Amniotic stem cell (primary cell): ENCODE data around the gene AHNAK.
"Not testable (repeated sequence)": the region's sequence is repeated elsewhere in the genome, so short reads cannot be mapped to it uniquely, and the experiment has no call there.

Experiments
- DNase-seq: peaks from one replicate; lab custom pipeline; 2025; lab: John Stamatoyannopoulos, UW

The AHNAK gene, protein sequence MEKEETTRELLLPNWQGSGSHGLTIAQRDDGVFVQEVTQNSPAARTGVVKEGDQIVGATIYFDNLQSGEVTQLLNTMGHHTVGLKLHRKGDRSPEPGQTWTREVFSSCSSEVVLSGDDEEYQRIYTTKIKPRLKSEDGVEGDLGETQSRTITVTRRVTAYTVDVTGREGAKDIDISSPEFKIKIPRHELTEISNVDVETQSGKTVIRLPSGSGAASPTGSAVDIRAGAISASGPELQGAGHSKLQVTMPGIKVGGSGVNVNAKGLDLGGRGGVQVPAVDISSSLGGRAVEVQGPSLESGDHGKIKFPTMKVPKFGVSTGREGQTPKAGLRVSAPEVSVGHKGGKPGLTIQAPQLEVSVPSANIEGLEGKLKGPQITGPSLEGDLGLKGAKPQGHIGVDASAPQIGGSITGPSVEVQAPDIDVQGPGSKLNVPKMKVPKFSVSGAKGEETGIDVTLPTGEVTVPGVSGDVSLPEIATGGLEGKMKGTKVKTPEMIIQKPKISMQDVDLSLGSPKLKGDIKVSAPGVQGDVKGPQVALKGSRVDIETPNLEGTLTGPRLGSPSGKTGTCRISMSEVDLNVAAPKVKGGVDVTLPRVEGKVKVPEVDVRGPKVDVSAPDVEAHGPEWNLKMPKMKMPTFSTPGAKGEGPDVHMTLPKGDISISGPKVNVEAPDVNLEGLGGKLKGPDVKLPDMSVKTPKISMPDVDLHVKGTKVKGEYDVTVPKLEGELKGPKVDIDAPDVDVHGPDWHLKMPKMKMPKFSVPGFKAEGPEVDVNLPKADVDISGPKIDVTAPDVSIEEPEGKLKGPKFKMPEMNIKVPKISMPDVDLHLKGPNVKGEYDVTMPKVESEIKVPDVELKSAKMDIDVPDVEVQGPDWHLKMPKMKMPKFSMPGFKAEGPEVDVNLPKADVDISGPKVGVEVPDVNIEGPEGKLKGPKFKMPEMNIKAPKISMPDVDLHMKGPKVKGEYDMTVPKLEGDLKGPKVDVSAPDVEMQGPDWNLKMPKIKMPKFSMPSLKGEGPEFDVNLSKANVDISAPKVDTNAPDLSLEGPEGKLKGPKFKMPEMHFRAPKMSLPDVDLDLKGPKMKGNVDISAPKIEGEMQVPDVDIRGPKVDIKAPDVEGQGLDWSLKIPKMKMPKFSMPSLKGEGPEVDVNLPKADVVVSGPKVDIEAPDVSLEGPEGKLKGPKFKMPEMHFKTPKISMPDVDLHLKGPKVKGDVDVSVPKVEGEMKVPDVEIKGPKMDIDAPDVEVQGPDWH (N-terminal part only)

DNA sequence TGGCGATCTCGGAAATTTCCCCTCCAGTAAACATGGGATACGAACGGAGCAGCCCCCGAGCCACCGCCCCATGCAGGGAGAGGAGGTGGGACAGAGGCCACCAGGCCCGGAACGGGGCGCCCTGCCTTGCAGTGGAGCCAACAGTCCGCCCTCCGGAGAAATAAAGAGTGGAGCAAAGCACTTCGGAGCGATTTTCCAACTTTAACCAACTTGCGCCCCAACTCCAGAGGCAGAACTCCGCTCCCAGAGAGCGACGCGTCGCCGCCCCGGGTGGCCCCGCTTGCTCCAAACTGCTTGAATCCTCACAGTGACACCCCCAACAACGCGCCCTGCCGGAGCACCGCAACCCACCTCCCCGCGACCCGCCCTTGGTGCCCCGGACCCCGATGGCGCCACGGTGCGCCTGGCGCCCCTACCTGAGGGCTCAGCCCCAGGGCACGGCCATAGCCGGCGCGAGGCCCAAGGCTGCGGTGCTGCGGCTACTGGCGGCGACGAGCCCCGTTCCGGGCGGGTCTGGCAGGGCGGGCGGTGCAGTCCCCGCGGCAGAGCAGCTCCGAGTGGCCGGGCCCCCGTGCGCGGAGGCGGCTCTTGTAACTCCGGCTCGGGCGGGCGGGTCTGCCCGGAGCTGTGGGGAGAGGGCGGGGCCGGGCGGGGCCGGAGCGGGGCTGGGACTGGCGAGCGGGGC, at the start of gene AHNAK:
AHNAK (minus strand) TSS at position 563 of the 685 bp plus-strand sequence. CDS start 10,708 bp downstream, outside the sequence.
- peak; percentile 53 for DNase-seq

DNA sequence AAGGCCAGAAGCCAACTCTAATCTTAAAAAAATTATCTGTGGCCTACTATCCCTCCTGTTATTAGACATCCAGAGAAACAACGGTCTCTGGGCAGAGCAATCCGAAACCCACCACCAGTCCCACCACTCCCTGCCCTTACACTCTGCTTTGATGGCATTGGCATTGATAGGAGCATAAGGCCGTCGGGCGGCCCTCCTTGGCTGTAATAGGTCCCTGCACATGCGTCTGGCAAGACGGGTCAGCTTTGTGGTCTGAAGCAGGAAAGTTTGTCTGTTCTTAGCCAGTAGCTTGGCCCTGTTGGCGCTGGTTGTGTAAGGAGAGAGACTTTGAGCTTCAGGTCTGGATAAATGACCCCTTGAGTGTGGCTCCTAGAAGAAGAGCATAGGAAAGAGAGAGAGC, 48.5 kb upstream of the AHNAK start:
- DNase-seq, result no peak

GRCh38 chr11:62593434-62594044, 46.9 kb upstream of the AHNAK start:
- DNase-seq, result no peak

DNA sequence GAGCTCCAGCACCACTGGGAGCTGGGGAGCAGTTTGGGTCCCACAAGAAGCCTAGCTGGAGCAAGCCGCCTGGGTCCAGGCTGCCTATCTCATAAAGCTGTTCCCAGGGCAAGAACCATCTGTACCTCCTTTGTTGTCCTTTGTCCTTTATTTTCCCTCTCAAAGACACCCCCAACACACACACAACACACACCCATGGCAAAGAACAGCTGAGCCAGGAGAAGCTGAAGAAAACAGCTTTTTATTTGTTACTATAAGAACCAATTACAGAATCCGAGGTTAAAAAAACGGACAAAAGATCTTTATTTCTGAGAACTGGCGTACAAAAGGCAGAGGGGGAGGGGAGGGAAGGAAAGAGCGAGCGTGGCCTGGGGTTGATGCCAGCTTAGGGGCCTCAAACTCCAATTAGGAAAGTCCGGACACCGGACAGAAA, 46.4 kb upstream of the AHNAK start:
- DNase-seq, result no peak

- no peak for DNase-seq
Observed at GRCh38 chr11:62592146-62592815, 45.7 kb upstream of the AHNAK start.

DNA sequence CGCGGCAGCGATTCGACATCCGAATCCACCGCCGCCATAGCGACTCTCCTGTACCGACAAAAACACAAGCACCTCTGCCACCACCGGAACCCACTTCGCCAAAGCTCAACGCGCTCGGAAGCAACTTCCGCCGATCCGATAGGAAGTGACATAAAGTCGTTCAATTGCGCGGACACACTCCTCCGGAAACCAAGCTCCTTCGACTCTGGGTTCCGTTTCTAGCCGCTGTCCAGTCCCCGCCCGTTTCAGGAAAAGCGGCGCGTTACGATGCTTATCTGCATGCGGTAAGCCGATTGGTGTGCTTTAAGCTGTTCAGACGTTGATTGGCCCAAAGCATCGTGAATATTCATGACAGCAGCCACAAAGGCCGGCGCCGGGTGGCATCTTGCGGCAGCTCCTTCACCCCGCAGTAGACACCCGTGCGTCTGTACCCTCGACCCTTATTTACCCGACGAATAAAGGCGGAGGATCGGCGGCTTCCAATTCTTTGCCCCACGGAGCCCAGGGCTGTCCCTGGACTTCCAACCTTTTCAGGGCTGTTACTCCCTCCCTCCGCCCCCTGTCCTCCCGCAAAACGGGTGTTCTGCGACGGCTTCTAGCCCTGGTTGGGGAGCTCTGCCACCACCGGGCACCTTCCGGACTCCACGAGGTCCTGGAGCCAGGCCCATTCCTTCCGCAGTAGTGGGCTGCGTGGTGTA, 45.0 kb upstream of the AHNAK start, which contains the start of gene TUT1:
TUT1 (minus strand) TSS at position 76 of the 698 bp plus-strand sequence; CDS start at position 38, 38 bp downstream.
- DNase-seq, result peak; percentile 98

DNA sequence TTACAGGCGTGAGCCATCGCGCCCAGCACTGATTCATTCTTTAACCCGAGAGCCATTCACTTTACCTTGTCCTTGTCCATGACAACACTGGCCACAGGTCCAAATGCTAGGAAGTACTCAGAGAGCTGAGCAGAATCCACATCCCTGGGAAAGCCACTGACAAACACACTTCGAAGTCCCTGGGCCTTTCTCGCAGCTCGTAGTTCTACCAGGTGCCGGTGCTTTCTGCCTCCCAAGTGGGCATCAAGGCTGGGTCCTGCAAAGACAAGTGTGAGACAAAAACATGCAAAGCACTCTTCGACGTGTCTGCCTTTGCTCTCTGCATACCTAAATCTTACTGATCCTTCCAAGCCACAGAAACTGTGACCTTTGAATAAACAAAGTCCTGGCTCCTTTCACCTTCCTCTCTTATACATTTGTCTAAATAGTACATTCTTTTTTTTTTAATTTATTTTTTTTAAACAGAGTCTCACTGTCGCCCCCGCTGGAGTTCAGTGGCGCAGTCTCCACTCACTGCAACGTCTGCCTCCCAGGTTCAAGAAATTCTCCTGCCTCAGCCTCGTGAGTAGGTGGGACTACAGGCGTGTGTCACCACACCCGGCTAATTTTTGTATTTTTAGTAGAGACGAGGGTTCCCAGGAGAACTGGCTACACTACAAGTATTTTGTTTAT, 42.5 kb upstream of the AHNAK start:
- DNase-seq, result no peak

DNA sequence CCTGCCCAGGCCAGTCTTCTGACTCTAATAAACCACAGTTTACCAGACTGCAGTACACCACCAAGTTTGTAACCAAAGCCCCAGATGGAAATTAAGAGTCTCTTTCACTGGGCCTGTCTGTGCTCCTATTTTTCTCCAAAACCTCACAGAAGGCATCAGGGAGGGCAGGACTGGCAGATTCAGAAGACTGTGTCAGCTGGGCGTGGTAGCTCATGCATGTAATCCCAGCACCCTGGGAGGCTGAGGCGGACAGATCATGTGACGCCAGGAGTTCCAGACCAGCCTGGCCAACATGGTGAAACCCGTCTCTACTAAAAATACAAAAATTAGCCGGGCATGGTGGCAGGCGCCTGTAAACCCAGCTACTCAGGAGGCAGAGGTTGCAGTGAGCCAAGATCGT, 38.8 kb upstream of the AHNAK start:
- DNase-seq, result not testable (repeated sequence)

GRCh38 chr11:62581735-62582134, 35.1 kb upstream of the AHNAK start:
- not testable (repeated sequence) for DNase-seq

- DNase-seq, result no peak
Observed at GRCh38 chr11:62580959-62581715, 34.5 kb upstream of the AHNAK start.

- no peak for DNase-seq
Observed at GRCh38 chr11:62579252-62579651, 32.6 kb upstream of the AHNAK start.

DNA sequence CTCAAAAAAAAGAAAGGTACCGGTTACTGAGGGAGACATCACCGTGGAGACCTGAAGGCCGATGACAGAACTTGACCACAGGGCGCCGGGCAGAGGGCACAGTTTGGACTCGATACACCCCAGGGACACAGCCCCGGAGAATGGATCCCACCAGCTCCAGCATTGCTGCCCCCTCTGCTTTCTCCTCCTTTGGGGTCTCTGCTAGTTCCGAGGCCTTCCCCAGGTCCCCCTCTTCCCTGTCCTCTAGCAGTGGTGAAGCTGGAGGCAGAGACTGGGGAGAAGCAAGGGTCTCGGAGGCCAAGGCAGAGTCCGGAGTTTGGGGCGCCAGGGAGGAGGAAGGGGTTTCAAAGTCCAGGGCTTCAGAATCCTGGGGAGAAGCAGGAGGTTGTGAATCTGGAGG, 31.9 kb upstream of the AHNAK start:
- no peak for DNase-seq

GRCh38 chr11:62577046-62577714, 30.6 kb upstream of the AHNAK start:
- no peak for DNase-seq

DNA sequence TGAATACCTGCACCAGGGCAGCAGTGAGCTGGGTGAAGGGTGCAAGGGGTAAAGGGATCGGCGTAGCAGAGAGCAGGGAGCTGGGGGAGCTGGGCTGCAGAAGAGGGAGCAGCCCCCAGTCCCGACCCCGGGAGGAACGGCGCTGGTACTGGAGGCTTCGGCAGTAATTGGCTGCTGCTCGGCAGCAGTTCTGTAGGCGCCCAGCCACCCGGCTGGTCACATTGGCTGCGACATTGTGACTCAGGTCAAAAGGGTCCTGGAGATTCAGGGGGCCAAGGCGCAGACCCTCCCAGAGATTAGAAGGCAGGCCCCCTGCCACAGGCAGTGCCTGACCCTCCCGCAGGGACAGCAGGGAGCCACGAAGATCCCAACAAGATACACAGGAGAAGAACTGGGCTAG, 29.2 kb upstream of the AHNAK start:
- DNase-seq, result no peak

DNA sequence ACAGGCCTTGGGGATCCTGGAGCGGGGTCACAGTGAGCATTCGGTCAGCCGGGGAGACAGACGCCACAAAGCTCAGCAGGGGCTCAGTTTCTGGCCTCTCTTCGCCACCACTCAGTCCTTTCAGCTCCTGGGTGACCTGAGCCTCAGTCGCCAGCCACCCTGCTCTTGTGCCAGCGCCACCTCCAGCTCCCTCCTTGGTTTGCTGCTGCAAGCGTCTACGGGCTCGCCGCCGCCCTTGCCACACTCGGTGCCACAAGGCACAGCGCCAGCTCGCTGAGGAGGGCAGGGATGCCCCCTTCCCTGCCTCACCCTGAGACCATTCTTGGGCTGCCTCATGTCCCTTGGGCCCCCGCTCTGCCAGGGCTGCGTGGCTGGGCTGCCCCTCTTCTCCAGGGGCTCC, 28.6 kb upstream of the AHNAK start:
- DNase-seq, result no peak

- DNase-seq, result no peak
Observed at GRCh38 chr11:62574363-62575071, 27.9 kb upstream of the AHNAK start.
